Activated T-cell treated with anti-CD3 and anti-CD28 coated beads, Interleukin-2, amount 50 U/mL, for 48 hours (primary cell): ENCODE results near the gene IFI27.
"Not testable (repeated sequence)": the region's sequence is repeated elsewhere in the genome, so short reads cannot be mapped to it uniquely, and the experiment has no call there.

Source experiments
- DNase-seq, 2 experiments: peaks; one replicate each; pipeline ENCODE4 v3.0.0-alpha.2; 2020

Gene IFI27

DNA sequence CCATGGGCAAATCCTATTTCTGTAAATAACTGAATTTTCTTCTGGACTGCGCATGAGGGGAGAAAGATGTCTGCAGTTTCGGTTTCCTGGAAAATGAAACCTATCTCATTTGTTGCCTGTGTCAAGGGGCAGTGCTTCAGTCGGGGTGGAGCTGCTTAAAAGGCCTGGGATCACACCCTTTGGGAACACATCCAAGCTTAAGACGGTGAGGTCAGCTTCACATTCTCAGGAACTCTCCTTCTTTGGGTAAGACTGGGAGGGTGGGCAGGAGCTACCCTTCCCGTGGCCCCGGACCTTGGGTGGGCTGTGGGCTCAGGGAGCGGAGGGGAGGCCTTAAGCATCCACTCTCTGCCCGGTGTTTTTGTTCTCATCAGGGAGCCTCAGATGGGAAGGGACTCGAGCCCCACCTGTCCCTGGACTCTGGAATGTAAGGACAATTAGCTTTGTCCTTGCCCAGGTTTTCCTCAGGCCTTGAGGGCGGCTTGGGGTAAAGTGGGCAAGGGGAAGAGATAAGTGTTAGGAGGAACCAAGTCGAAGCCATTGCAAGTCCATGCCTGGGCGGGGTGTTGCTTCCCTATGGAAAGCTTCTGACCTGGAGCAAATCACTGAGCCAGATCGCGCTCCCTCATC, at the start of gene IFI27:
Gene IFI27, plus strand, starts transcription at position 185 of the 630 bp plus-strand sequence.
- peak in 1 of 2 experiments; percentile 10 for DNase-seq

DNA sequence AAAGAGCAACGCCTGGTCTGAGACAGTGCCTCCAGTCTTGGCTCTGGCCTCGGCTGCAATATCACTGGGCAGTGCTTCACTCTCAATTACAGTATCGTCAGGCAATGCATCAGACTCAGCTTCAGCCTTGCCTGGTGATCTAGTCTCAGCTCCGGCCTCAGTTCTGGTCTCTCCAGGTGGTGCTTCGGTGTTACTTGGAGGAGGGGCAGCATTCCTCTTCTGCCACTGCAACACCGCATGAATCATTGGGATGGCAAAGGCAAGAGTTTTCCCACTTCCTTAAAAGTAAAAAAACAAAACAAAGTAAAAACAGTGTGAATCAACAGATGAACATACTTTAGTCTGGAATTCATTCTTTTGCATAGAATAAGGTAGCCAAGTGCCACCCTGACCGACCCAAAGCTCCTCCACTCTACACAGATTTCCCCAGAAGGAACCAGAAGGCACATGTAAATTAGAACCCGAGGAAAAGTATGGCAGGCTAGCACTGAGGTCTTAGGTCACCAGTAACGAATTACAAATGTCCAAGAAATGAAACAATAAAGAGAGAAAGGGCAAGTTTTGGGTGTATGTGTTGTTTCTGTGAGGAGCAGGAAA, 48.1 kb upstream of the IFI27 start:
- no peak for DNase-seq

DNA sequence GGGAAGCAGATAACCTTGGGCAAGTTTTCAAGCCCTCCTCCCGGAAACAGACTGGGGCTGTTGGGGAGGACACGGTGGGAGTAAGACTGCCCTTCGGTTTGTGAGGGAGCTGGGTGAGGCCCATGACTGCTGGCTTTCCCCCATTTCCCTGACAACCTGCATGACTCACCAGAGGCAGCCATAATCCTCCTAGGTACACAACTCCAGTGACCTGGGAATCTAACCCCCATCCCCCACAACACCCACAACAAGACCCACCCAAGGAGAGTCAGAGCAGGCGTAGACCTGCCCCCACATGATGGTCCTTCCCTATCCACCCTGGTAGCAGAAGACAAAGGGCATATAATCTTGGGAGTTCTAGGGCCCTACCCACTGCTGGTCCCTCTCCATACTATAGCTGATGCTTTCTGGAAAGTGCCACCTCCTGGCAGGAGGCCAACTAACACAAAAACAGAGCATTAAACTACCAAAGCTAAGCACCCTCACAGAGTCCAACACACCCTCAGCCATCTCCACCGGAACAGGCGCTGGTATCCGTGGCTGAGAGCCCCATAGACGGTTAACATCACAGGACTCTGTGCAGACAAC, 44.4 kb upstream of the IFI27 start:
- no peak for DNase-seq

DNA sequence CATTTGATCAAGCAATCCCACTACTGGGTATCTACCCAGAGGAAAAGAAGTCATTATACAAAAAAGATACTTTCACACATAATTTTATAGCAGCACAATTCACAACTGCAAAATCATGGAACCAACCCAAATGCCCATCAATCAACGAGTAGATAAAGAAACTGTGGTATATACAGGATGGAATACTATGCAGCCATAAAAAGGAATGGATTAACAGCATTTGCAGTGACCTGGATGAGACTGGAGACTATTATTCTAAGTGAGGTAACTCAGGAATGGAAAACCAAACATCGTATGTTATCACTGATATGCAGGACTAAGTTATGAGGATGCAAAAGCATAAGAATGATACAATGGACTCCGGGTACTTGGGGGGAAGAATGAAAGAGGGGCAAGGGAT, 38.5 kb upstream of the IFI27 start:
- DNase-seq: not testable (repeated sequence)

DNA sequence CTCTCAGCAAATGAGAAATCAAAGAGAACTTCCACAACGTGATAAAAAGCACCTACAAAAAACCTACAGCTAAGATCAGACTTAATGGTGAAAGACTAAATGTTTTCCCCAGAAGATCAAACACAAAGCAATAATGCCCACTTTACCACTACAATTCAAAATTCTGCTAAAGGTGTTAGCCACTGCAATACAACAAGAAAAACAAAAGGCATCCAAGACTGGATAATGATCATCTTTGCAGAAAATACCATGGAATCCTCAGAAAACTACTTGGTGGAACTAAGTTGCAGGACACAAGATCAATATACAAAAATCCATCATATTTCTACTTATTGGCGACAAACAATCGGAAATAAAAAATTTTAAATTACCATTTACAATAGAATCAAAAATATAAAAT, 36.0 kb upstream of the IFI27 start:
- DNase-seq: no peak

DNA sequence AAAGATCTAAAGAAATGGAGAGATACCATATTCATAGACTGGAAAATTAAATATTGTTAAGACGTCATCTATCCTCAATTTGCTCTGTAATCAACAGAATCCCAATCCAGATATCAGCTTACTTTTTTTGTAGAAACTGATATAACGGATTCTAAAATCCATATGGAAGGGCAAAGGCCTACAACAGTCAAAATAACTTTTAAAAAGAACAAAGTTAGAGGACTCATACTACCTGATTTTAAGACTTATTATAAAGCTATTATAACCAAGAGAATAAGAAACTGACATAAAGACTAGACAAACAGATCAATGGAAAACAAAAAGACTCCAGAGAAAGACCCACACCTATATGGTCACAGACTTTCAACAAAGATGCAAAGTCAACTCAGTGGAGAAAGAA, 35.5 kb upstream of the IFI27 start:
- DNase-seq: no peak

DNA sequence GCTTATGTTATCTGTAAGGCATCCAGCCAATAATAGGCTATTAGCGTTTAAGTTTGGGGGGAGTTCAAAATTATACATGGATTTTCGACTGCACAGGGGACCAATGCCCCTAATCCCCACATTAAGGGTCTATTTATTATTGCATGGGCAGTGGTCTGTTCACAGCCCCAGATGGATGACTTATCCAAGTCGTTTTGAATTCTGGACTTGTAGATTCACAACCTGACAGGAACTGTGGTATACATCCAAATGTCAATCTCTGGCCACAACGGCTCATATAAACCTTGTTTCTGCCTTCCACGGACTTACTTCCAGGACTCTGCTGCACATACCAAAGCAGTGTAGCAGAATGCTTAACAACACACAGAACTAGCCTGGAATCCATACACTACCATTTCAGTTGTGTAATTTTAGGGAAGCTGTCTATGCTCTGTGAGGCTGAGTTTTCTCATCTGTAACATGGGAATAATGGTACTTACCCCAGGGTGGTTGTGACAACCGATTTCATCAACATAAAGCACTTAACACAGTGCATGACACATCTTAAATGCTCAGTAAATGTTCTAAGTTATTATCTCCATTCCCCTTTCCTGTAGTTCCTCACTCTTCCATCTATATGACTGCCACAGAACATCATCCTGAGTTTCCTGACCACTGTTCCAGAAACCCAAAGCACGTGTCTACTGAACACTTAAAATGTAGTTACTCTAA, 33.3 kb upstream of the IFI27 start:
- no peak for DNase-seq

DNA sequence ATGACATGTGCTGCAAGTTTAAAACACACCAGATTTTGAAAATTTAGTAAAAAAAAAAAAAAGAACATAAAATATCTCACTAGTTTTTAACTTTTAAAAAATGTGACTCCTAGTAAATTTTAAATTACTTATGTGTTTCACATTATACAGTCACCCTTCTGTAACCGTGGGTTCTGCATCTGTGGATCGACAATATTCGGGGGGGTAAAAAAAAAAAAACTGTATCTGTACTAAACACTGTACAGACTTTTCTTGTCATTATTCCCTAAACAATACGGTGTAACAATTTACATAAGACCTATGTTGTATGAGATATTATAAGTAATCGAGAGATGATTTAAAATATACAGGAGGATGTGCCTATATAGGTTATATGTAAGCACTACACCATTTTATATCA, 32.7 kb upstream of the IFI27 start:
- DNase-seq: no peak

DNA sequence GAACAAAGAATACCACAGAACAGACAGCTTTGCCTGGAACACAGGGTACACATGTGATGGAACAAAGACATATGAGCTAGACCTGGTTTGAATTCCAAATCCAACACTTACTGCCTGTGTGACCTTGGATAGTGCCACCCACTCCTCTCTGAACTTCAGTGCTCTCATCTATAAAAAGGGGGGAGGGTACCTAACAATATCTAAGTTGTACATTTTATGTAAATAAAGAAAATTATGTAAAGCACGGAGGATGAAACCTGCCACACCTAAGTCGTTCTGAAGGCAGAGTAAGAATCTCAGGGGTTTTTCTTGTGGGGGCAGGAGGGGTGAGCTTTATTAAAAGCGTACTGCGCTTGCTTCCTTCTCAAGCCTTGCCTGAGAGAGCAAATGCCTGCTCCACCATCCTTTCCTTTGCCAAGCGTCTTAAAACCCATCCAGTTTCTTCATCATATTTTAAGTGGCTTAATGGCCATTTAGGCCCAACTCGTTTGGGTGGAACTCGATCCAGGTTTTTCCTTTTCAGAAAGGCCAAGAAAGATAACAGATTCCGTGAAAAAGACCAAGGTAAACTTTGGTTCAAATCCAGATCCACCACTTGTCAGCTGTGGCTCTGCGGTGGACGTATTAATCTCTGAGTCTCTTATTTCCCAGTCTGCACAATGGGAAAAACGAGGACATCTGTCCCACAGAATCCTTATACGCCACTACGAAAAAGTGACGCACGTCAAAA, 30.5 kb upstream of the IFI27 start:
- DNase-seq: no peak

DNA sequence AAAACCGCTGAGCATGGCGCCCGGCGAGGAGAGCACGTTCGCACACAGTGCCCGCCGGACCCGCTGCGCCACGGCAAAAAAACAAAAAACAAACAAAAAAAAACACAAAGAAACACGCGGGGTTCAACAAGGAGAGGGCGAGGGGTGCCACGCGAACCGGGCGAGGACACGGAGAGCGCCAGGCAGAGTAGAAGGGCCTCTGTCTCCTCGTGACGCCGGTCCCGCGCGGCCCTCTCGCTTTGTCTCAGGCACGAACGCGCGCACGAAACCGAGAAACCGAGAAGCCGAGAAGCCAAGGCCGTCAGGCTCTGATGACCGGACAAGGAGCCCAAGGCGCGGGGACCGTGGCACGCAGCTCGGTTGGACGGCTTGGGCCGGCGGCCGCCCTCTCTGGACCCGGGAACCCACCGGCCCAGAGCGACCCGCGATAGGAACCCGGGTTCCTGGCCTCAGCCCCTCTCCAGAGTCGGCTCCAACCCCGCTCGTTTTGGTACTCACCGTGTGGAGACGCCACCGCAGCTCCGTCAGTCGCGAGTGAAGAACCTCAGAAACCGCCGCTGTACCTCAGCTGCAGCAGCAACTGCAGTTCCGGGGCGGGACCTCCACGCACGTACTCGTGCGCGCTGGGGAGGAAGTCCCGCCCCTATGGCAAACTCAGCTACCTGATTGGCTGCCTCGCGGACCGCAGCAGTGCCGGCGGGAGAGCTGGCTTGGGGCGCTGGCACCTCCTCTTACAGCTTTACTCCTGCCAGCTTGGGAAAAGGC, 29.7 kb upstream of the IFI27 start, which contains the start of the genes DDX24 and IFI27L1:
Gene DDX24, minus strand, starts transcription at position 582 of the 765 bp plus-strand sequence. CDS start 1,460 bp downstream, outside the sequence.
Gene IFI27L1, plus strand, starts transcription at position 690 of the 765 bp plus-strand sequence. CDS start 15,628 bp downstream, outside the sequence.
- peak; percentile 94 to 97 for DNase-seq

DNA sequence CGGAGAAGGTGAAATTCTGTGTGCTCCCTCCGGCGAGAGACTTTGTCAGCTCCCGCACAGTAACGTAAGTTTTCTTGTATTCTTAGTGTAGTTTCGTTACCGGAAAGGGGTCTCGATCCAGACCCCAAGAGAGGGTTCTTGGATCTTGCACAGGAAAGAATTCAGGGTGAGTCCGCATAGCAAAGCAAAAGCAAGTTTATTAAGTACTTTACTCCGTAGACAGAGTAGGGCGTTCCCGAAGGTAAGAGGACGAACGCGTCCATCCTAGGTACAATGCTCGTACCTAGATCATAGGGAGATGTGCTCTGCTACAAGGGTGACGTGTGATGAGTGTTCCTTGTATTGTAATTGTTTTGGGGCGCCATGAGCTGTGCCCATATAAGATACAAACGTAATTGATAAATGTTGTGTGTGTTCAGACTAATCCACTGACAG, 29.1 kb upstream of the IFI27 start:
- DNase-seq: no peak

DNA sequence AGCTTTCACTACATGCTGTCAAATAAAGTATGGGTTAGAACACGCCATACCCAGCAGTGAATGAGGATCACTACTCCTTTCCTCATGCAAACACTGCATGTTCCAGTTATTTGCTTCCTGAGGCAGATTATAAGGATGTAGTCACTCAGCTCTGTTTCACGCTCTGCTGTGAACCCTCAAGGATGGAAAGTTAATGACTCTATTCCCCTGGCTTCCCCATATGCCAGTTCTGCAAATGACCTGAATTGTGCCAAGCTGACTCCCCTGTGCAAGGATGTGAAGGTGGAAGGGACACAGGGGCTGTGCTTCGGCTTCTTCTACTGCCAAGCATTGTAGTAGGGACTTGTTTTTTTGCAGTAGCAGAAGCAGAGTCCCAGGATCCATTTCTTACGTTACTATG, 22.6 kb upstream of the IFI27 start:
- no peak for DNase-seq

DNA sequence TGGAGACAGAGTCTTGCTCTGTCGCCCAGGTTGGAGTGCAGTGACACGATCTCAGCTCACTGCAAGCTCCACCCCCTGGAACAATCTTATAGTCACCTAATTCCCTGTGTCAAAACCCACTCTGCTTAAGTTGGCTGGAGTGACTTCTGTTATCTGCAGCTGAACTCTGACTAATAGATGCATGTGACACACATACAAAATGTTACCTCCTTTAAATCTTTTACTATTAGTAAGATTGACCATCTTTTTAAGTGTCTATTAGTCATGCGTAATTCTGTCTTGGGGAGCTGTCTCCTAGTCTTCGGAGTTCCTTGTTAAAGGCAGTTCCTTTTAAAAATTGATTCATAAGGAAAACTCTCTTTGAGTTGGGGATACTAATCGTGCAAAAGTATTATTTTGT, 22.0 kb upstream of the IFI27 start:
- no peak for DNase-seq

DNA sequence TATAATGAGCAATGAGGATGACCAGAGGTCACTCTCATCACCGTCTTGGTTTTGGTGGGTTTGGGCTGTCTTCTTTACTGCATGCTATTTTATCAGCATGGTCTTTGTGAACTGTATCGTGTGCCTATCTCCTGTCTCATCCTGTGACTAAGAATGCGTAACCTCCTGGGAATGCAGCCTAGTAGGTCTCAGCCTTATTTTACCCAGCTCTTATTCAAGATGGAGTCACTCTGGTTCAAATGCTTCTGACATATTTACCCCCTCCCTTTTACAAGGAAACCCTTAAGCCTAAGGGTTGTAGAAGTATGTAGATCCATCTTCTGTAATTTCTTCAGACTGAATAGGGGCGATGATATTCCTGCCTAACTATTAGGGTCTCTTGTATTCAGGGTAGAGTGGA, 21.1 kb upstream of the IFI27 start:
- DNase-seq: no peak

DNA sequence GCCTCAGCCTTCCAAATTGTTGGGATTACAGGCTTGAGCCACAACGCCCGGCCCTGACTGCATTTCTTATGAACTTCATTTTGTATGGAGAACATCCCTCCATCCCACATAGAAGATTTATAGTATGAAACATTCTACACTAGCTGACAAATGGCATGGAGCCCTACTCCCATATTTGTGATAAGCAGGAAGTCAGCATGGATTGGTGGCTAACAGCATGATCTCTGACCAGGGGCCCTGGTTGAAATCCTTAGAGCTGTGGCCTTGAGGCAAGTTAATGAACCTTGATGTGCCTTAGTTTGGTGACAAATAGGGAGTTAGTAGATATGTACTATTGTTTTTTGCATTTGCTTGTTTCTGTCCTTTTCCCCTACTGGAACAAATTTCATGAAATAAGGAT, 17.1 kb upstream of the IFI27 start:
- DNase-seq: no peak

DNA sequence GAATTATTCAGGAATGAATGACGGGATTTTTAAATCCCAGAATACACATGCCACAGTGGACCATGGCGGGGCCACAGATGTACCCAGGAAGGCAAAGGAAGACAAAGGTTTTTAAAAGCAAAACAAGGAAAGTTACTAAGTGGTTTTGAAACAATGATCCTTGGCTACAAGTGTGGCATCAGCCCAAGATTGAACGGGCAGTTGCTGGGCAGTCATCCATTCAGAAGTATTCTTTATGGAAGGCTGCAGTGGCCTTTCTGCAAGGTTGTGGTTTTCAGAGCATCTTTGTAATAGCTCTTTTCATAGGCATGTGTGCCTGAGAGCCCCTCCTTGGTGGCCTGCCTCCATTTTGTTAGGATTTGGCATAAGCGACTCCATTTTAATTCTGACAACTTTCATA, 13.4 kb upstream of the IFI27 start:
- DNase-seq: no peak

DNA sequence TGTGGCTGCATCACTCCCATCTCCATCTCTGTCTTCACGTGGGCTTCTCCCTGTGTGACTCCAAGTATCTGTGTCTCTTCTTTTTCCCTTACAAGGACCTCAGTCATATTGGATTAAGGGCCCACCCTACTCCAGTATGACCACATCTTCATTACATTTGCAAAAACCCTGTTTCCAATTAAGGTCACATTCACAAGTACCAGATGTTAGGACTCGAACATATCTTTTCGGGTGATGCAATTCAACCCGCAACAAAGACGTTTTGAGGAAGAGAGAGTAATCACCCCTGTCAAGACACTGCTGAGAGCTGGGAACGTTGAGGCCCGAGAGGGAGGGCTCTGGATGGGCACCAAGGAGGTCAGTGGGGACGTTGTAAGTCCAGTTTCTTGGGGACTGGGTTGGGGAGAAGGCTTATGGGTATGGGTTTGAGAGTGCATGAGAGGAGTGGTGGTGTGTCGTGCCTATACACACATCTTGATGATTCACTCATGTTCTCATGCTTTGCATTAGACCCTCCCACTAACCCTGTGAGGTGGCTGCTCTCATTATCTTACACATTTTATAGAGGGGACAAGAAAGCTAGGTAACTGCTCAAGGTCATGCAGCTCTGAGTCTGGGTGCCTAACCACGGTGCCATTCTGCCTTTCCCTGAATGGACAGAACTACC, 12.1 kb upstream of the IFI27 start:
- no peak for DNase-seq

DNA sequence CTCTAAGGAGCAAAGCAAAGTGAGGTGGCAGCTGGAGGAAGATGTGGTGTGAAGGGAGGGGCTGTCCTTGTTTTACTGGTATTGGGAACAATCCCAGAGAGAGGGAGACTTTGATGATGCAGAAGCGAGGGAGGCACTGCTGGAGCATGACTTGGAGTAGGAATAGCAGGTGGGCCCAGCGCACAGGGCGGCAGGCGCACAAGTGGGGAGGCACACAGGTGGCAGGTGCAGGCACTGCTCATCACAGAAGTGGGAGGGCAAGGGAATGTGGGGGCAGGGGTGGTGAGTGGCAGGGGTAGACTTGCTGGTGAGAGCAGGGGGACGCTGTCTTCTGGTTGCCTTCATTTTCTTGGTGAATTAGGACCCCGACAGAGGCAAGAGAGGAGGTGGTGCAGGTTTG, 11.5 kb upstream of the IFI27 start:
- no peak for DNase-seq

DNA sequence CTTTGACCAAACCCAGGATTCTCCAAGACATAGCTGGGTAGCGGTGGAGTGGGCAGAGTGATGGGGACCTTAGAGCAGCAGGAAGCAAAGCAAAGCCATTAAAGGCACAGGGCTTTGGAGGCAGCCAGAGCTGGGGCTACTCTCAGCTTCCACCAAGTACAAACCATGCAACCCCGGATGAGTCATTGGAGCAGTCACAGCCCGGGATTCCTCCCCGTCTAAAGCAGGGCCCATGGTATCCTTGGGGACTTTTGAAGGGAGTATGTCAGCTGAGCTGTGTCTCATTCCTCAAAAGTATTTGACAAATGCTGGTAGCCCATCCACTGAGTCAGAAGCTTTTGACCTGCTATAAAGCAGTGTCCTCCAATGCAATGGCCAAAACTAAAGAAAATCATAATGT, 9.7 kb upstream of the IFI27 start:
- no peak for DNase-seq

DNA sequence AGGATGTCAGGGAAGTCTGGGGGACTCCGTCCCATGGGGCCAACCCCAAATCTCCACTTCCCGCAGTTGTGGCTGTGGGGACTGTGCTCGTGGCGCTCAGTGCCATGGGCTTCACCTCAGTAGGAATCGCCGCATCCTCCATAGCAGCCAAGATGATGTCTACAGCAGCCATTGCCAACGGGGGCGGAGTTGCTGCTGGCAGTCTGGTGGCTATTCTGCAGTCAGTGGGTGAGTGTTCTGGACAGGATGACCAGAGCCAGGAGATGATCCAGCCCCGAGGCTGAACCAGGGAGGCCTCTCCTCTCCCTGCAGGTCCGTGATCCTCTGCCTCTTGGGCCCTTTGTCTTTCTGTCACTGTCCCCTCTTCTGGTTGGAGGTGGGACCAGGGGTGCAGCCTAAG, 8.8 kb upstream of the IFI27 start:
- no peak for DNase-seq

DNA sequence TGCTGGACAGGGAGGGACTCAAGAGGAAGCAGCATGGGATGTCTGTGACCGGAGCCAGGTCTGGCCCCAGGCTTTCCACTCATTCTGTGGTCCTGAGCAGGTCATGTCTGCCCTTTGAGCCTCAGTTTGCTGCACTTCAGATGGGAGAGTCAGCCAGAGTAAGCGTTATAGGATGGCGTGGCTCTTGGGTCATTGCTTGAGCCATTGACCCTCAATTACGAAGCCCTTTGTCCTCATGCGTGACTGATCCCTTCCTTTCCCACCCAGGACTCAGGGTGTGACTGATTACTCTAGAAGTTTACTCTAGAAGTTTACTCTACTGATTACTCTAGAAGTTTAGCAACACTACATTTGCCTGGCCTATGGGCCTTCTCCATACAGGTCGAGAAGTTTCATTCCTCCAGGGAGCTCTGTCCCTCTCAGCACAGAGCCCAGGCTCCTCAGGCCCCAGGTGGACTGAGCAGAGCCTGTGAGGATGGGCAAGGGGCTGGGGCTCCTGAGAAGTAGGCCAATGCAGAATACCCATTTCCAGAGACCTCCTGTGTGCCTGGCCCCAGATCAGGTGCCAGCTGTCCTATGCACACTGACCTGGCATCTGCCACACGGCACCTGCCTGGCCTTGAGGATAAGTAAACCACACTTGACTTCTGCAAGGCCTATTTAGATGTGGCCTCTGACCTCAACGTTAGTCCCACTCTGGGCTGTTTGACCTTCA, 7.6 kb upstream of the IFI27 start:
- no peak for DNase-seq
